GM18505 (cell line): ENCODE data around the gene CIAO2B.

Experiments used
- ATAC-seq: cut with Tn5 transposase; IDR thresholded peaks from one replicate; pipeline ENCODE4 v1.9.1; 2021; ENCODE audit not compliant: unreplicated experiment
- POLR2A ChIP-seq: IDR thresholded peaks from 4 replicates; pipeline ENCODE4 v1.6.1; 2011; ENCODE audit warnings: borderline replicate concordance; ENCODE audit not compliant: insufficient read depth, insufficient read length; ENCODE audit errors: extremely low read depth

The CIAO2B gene

DNA sequence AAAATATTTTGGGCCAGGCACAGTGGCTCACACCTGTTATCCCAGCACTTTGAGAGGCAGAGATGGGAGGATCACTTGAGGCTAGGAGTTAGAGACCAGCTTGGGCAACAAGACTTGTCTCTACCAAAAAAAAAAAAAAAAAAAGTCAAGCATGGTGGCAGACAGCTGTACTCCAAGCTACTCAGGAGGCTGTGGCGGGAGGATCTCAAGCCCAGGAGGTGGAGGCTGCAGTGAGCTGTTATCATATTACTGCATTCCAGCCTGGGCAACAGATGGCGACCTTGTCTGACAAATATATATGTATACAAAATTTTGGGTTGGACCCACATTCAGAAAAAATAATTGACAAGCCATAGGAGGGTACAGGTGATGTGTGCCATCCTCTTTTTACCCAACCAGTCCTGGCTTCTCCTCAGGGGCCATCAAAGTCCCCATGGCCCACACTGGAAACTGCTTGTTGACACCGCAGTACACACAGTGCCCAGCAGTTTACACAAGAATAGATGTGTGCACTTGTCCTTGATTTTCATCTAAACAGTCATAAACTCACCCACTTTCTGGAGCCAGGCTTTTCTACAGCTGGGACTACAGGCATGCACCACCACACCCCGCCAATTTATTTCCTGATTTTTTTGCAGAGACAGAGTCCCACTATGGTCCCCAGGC, 2.8 kb upstream of the CIAO2B start:
- ATAC-seq, result no peak
- no peak for TF ChIP-seq POLR2A

DNA sequence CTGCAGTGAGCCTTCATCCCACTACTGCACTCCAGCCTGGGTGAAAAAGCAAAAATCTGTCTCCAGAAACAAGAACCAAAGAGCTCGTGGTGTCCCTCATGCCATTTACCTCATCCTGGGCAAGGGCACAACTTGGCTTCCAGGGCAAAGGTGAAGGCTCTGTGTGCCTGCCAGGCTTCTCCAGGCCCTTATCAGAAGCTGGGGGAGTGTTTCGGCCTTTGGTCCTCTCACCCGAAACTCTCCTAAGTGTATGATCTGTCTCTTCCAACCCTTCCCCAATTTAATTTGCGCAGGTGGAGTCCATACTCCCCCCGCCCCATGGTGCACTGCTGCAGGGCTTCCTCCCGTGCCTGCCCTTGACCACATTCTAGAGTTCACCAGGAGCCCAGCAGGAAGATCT, 2.3 kb upstream of the CIAO2B start:
- no peak for ATAC-seq
- TF ChIP-seq POLR2A, result no peak

DNA sequence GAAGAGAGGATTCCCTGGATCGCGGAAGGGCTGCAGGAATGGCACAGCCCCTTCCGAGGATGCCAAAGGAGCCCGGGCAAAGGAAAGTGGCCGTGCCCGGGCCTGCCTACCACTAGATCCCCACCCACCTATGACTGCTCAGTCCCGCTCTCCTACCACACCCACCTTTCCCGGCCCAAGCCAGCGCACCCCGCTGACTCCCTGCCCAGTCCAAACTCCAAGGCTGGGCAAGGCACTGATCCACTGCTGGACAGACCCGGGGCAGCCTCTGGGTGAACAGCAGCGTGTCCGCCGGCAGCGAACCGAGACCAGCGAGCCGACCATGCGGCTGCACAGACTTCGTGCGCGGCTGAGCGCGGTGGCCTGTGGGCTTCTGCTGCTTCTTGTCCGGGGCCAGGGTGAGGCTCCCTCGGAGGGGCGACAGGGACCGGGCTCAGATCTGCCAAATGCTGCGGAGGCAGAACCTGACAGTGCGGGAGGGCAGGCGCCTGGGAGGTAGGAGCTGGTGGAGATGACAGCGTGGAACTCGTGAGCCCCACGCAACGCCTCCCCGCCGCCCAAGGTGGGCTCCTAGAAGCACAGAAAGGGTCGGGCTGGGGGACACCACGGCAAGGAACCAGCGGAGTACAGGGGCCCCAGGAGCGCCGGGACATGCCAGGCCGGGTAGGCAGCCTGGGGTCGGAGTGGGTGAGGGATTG, 1.3 kb upstream of the CIAO2B start, which contains the start of gene CES2:
TSS of gene CES2 (plus strand) at position 203 of the 698 bp plus-strand sequence. CDS start at position 323, 120 bp downstream.
- no peak for ATAC-seq
- no peak for TF ChIP-seq POLR2A

DNA sequence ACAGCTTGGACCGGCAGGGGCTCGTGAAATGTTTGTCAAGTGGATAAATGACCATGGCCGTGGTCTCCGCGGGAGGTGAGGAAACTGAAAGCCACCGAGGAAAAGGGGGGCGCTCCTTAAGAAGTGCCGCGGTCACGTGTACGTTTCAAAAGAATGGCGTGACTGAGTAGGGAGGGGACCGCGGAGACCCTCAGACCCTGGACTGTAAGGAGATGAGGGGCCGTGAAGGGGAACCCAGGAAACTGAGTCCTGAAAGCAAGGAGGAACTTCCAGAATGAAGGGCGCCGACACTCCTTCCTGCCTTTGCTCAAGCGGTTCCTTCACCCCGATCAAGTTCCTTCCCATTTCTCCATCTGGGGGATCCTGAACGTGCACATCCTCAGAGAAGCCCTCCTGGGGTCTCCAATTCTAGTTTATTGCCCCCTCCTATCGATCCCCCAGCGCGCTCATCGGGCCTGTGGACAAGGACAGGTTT, 674 bp upstream of the CIAO2B start:
- peak; percentile 15 for ATAC-seq

DNA sequence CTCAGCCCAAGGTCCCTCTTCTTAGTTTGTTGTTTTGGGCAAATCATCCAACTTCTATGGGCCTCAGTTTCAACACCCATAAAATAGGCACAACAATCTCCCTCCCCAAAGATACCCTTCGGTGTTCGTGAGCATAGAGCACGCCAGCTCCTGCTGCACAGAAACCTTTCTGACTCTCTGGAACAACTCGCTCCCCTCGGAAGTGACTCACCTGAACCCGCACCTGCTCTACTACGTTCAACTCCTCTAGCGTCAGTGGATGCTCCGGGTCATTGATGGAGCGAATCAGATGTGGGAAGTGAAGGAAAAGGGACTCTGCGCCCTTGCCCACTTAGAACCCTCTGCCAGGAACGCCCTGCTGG, 445 bp downstream of the CIAO2B start:
- no peak for TF ChIP-seq POLR2A
- no peak for ATAC-seq

DNA sequence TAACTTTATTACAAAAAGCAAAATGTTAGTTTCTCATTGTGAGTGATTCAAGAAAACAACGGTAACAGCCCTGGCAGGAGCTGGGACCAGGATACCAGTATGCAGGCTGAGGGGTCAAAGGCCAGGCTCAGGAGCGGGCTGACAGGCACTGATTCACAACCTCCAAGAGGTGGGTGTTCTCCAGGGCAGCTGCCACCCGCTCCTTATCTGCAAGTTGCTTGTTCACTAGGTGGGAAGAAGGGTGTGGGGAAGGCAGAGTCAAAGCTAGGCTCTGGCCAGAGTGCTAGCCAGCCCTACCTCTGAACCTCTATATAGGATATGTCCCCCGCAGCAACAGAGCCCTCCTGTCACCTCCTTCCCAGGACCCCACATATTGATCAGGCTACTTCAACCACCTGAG, 2.1 kb downstream of the CIAO2B start:
- no peak for ATAC-seq
- TF ChIP-seq POLR2A, result no peak

DNA sequence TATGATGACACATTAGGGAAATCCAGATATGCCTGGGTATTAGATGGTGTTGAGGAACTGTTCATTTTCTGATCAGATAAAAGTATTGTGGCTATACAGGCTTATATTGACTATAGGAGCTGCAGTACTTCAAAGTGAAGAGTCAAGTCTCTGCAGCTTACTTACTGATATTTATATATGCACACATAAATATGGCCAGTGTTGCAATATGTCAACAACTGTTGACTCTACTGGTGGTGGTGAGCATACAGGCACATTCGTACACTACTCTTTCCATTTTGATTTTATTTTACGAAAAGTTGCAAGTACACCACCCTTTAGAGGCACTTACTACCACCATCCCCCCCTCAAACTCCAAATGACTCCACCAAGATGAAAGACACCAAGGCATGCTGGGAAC, 2.5 kb downstream of the CIAO2B start:
- no peak for ATAC-seq
- no peak for TF ChIP-seq POLR2A

DNA sequence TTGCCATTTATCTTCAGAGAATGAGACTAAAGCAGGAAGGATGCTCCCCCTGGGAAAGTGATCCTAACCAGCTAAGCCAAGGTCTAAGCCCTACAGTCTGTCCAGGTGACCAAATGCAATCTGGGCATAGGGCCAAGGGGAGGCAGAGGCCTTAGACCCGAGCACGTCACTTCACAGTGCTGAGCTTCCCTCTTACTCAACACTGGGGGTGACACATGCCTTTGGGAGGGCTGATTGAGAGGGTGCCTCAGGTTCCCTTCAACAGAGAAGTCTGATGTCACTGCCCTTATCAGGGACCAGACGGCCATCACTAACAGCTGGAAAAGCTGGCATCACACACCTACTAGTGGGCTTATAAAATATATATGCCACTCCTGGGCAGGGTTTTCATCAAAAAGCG, 4.0 kb downstream of the CIAO2B start:
- no peak for ATAC-seq
- TF ChIP-seq POLR2A, result no peak

DNA sequence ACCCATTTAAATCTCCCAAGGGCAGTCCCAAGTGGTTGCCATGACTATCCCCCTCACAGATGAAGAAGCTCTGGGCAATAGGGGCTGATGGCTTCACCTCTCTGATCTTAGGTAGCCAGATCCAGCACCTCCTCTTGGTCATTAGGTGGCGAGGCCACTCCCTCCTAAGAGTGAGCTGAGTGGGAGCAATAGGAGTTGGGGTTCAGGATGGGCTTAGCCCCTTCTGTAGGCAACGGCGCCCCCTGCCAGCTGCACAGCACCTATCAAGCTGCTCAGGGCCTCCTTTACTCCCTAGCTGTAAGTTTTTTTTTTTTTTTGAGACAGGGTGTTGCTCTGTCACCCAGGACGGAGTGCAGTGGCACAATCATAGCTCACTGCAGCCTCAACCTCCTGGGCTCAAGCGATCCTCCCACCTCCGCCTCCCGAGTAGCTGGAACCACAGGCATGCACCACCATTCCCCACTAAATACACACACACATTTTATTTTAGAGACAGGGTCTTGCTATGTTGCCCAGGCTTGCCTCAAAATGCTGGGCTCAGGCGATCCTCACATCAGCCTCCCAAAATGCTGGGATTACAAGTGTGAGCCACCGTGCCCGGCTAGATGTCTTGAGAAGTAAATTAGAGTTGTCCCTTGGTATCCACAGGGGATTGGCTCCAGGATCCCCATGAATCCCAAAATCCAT, 5.4 kb downstream of the CIAO2B start:
- no peak for TF ChIP-seq POLR2A
- ATAC-seq, result no peak

DNA sequence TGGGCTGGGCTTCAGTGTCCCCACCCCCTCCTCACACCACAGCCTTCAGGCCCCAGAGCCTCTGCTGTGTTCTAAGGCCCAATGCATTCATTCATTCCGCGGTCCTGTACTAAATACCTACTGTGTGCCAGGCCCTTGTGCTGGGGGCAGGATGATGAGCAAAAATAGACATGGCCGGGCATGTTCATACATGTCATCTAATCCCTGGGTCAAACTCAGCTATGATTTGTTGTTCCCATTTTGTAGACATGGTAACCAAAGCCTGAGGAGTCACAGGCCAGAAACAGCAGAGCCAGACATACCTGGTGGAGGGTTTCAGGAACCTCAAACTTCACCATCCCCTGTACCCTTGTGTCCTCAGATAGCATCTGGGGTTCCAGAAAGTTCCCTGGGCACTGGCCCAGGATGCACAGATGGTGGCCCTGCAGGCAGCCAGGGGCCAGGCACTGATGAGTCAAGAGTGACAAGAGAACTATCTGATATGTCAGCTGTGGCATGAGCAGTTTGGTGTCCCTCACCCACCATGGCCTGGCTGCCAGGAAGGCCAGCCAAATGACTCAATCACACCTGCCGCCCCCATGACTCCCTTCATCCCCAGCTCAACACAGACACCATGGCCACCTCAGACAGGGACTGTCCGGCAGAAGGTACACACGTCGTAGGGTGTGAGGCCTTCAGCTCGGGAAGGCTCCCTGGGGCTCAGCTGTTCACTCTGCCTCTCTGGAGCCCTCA, 6.1 kb downstream of the CIAO2B start:
- no peak for ATAC-seq
- TF ChIP-seq POLR2A, result no peak

DNA sequence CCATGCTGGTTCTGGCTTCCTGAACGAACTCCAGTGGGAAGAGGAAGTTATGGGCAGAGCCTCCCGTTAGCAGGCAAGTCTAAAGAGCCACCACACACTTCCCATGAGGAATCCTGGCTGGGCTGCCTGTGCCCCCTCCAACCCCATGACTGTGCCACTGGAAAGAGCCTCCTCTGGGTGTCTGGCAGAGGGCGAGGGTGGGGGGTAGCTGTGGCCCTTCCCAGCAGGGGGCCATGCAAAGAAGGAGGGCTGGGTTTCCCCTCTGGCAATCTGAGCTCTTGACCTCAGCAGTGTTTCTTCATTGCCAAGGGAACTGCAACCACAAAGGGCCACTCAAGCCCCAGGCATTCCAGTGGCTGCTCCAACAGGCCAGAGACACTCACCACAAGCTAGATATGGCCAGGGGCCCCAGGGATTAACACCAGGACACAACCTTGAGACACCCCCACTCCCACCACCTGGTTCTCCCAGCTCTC, 7.2 kb downstream of the CIAO2B start:
- ATAC-seq, result no peak
- TF ChIP-seq POLR2A, result no peak

DNA sequence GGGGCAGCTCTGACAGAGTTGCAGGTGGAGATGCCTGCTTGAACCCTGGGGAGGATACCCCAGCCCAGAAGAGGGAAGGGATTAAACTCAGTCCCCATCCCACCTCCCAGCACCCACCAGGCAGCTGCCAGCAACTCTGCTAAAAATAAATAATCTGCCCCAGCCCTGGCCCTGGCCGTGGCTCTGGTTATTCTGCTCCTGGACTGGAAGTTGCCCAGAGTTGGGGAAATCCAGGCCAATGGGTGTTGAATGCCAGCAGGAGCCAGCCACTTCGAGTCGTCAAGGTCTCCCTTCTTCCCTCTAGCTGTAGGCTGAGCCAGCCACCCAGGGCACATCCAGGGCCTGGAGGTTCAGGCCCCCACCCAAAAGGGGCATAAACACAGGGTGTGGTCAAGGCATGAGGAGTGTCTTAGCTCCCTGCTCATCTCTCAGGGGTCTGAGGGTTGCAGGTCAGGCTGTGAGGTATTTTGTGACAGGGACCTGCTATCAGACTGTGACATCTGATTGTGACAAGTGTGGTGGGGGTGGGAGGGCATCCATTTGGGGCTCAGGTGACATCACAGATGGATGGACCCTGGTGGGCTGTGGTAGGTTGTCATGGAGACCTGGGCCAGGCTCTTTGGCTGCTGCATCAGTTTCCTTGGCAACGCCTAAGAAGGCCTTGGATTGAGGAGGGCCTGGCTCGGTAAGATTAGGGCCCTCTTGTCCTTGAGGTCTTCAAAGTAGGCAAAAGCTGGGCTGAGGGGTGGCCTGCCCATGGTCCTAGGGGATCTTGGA, 7.8 kb downstream of the CIAO2B start:
- TF ChIP-seq POLR2A, result no peak
- ATAC-seq, result no peak
